ENCODE data around the gene ACOX1.

Gene ACOX1

GRCh38 chr17:75904749-75905521, 74.0 kb downstream of the ACOX1 start, which contains the start of gene MRPL38:
TSS of gene MRPL38 (minus strand) at chr17:75904884. CDS start at chr17:75904875, 9 bp downstream.
- peak; percentile 86 to 94 for DNase-seq

- no peak for DNase-seq
These were observed 76.6 kb downstream of the ACOX1 start for GRCh38 chr17:75902406-75902805.

- DNase-seq, result no peak
These were observed 77.2 kb downstream of the ACOX1 start for GRCh38 chr17:75901727-75902126.

GRCh38 chr17:75900691-75901533, 78.1 kb downstream of the ACOX1 start:
- no peak for DNase-seq

GRCh38 chr17:75899767-75900468, 79.0 kb downstream of the ACOX1 start:
- DNase-seq, result no peak

GRCh38 chr17:75899353-75899752, 79.6 kb downstream of the ACOX1 start:
- DNase-seq, result no peak

GRCh38 chr17:75898791-75899190, 80.2 kb downstream of the ACOX1 start:
- no peak for DNase-seq

- DNase-seq, result no peak
These were observed 80.9 kb downstream of the ACOX1 start for GRCh38 chr17:75898065-75898464.

- no peak for DNase-seq
These were observed 81.6 kb downstream of the ACOX1 start for GRCh38 chr17:75897160-75898019.

- peak; percentile 75 to 81 for DNase-seq
These were observed 82.4 kb downstream of the ACOX1 start, which contains the start of gene TRIM65 for GRCh38 chr17:75896415-75897159. TSS of gene TRIM65 (minus strand) at chr17:75896951. CDS start at chr17:75896937, 14 bp downstream.

GRCh38 chr17:75895370-75896155, 83.4 kb downstream of the ACOX1 start:
- no peak for DNase-seq

- DNase-seq, result no peak
These were observed 84.8 kb downstream of the ACOX1 start for GRCh38 chr17:75894049-75894733.

- DNase-seq, result no peak
These were observed 85.5 kb downstream of the ACOX1 start for GRCh38 chr17:75893305-75894048.

- DNase-seq, result no peak
These were observed 86.3 kb downstream of the ACOX1 start for GRCh38 chr17:75892556-75893224.

- DNase-seq, result no peak
These were observed 87.1 kb downstream of the ACOX1 start for GRCh38 chr17:75891605-75892555.

Data from activated CD4-positive, alpha-beta T cell treated with anti-CD3 and anti-CD28 coated beads for 4 hours (primary cell).